H1 (cell line): ENCODE results near the gene SH2D4B. TPM values are rescaled to one million over a fixed set of nuclear protein-coding genes. Genes with fewer than 3 reads are reported as not detected.
"Not testable (repeated sequence)": the region's sequence is repeated elsewhere in the genome, so short reads cannot be mapped to it uniquely, and the experiment has no call there.

Experiments used
- CTCF ChIA-PET: fragments of 300-600 bp; sonication (Branson Sonifier 250); formaldehyde crosslinking; loops from one replicate; lab custom pipeline; 2021; ENCODE audit not compliant: partially characterized antibody; lab: Charles Lee
- POLR2A ChIA-PET: fragments of 300-600 bp; sonication (Branson Sonifier 250); formaldehyde crosslinking; loops from one replicate; lab custom pipeline; 2021; ENCODE audit warnings: inconsistent platforms; ENCODE audit not compliant: partially characterized antibody; lab: Charles Lee
- DNase-seq, 2 experiments: peaks; one replicate each; pipeline versions ENCODE4 v3.0.0 to v3.0.0-alpha.2; 2010 to 2022; ENCODE audit warnings: low spot score in 2 of 2, low read depth in 1 of 2, mixed read lengths in 1 of 2
- FAIRE-seq: peaks from 2 replicates; lab custom pipeline; 2011; peaks lifted over from hg19 to GRCh38; lab: Jason Lieb, UNC
- H2AFZ ChIP-seq: 2 replicates; pipeline ENCODE4 v1.8.1; 2012; ENCODE audit warnings: low read length, inconsistent platforms
- H2AK5ac ChIP-seq: 2 replicates; pipeline ENCODE4 v1.6.1; 2013; ENCODE audit warnings: low read depth, low read length
- H2BK120ac ChIP-seq: replicated peaks from 2 replicates; pipeline ENCODE3; 2013; ENCODE audit warnings: low read depth, low read length, inconsistent platforms
- H2BK12ac ChIP-seq: 2 replicates; pipeline ENCODE4 v1.6.1; 2013; ENCODE audit warnings: low read depth, low read length
- H2BK15ac ChIP-seq: 2 replicates; pipeline ENCODE4 v1.6.1; 2013; ENCODE audit warnings: low read length
- H2BK20ac ChIP-seq: 2 replicates; pipeline ENCODE4 v1.6.1; 2013; ENCODE audit warnings: low read length
- H2BK5ac ChIP-seq: 2 replicates; pipeline ENCODE4 v1.6.1; 2013; ENCODE audit warnings: low read depth, low read length
- H3K14ac ChIP-seq: 2 replicates; pipeline ENCODE4 v1.6.1; 2013; ENCODE audit warnings: inconsistent platforms; ENCODE audit not compliant: insufficient read length
- H3K18ac ChIP-seq: 2 replicates; pipeline ENCODE4 v1.6.1; 2013; ENCODE audit warnings: low read length; ENCODE audit errors: extremely low read depth
- H3K23ac ChIP-seq: 2 replicates; pipeline ENCODE4 v1.6.1; 2013; ENCODE audit warnings: inconsistent platforms; ENCODE audit not compliant: insufficient read length
- H3K23me2 ChIP-seq: 2 replicates; pipeline ENCODE4 v1.6.1; 2013; ENCODE audit warnings: low read depth, low read length
- H3K27ac ChIP-seq: 2 replicates; pipeline ENCODE4 v1.6.1; 2011; ENCODE audit warnings: low read depth, low read length, inconsistent platforms
- H3K27me3 ChIP-seq, 4 experiments: replicated peaks in 1 of 4; 1 replicate in 1 of 4; 2 replicates in 3 of 4; pipeline versions ENCODE4 v1.6.1 to v1.8.1; 2011 to 2013; ENCODE audit warnings: low read length in 3 of 4, mild to moderate bottlenecking in 3 of 4, inconsistent platforms in 2 of 4, mixed read lengths in 2 of 4, moderate library complexity in 1 of 4; ENCODE audit not compliant: control insufficient read depth in 3 of 4, insufficient read depth in 3 of 4; ENCODE audit errors: extremely low read depth in 1 of 4
- H3K36me3 ChIP-seq, 4 experiments: 2 replicates each; pipeline versions ENCODE4 v1.6.1 to v1.8.1; 2011 to 2013; ENCODE audit warnings: mild to moderate bottlenecking in 4 of 4, low read length in 3 of 4, moderate library complexity in 2 of 4, control low read depth in 1 of 4, inconsistent platforms in 1 of 4; ENCODE audit not compliant: insufficient read depth in 4 of 4, control insufficient read depth in 2 of 4
- H3K4ac ChIP-seq: replicated peaks from 2 replicates; pipeline ENCODE3; 2013; ENCODE audit warnings: low read length, low read depth, mixed read lengths, inconsistent platforms; ENCODE audit not compliant: insufficient read length
- H3K4me1 ChIP-seq, 4 experiments: replicated peaks in 1 of 4; 1 replicate in 1 of 4; 2 replicates in 3 of 4; pipeline versions ENCODE4 v1.6.1 to v1.8.1; 2011 to 2013; ENCODE audit warnings: low read length in 3 of 4, inconsistent platforms in 2 of 4, mixed read lengths in 1 of 4; ENCODE audit not compliant: insufficient read depth in 4 of 4, control insufficient read depth in 3 of 4
- H3K4me2 ChIP-seq, 2 experiments: 2 replicates each; pipeline versions ENCODE4 v1.6.1 to v1.8.1; 2011 to 2013; ENCODE audit warnings: low read depth in 2 of 2, low read length in 2 of 2, control low read depth in 1 of 2, inconsistent platforms in 1 of 2, mild to moderate bottlenecking in 1 of 2; ENCODE audit not compliant: insufficient read depth in 1 of 2
- H3K4me3 ChIP-seq, 4 experiments: fragments of 200-600, 300-600 bp in 1 of 4; sonication (generic), shearing (Covaris generic), sonication (Bioruptor Twin) in 1 of 4; 2 replicates each; pipeline versions ENCODE4 v1.5.1 to v1.8.1; 2011 to 2016; ENCODE audit warnings: low read length in 4 of 4, low read depth in 3 of 4, control low read depth in 2 of 4, inconsistent platforms in 2 of 4, mild to moderate bottlenecking in 2 of 4, mixed read lengths in 1 of 4, moderate library complexity in 1 of 4; ENCODE audit not compliant: insufficient read depth in 2 of 4; ENCODE audit errors: extremely low read depth in 1 of 4
- H3K56ac ChIP-seq: replicated peaks from 2 replicates; pipeline ENCODE3; 2013; ENCODE audit warnings: low read depth, mild to moderate bottlenecking, mixed read lengths, low read length, inconsistent platforms; ENCODE audit not compliant: insufficient read length
- H3K79me1 ChIP-seq: 2 replicates; pipeline ENCODE4 v1.6.1; 2013; ENCODE audit warnings: low read depth, low read length, control low read depth
- H3K79me2 ChIP-seq, 2 experiments: 2 replicates each; pipeline versions ENCODE4 v1.6.1 to v1.8.1; 2012 to 2013; ENCODE audit warnings: low read length in 2 of 2, mild to moderate bottlenecking in 2 of 2, inconsistent platforms in 1 of 2; ENCODE audit not compliant: insufficient read depth in 2 of 2, control insufficient read depth in 1 of 2
- H3K9ac ChIP-seq, 4 experiments: replicated peaks in 1 of 4; 1 replicate in 1 of 4; 2 replicates in 3 of 4; pipeline versions ENCODE4 v1.6.1 to v1.8.1; 2011 to 2013; ENCODE audit warnings: low read depth in 3 of 4, low read length in 3 of 4, control low read depth in 2 of 4, mild to moderate bottlenecking in 2 of 4, moderate library complexity in 2 of 4, inconsistent platforms in 1 of 4; ENCODE audit errors: extremely low read depth in 1 of 4
- H3K9me3 ChIP-seq, 2 experiments: 2 replicates each; pipeline versions ENCODE4 v1.6.1 to v1.8.1; 2012 to 2013; ENCODE audit warnings: mild to moderate bottlenecking in 2 of 2, moderate library complexity in 2 of 2, control low read depth in 1 of 2, inconsistent platforms in 1 of 2, low read depth in 1 of 2, low read length in 1 of 2, mixed read lengths in 1 of 2; ENCODE audit not compliant: insufficient read depth in 2 of 2
- H4K20me1 ChIP-seq, 2 experiments: replicated peaks in 1 of 2; 2 replicates each; pipeline versions ENCODE3 to v1.8.1; 2011 to 2013; ENCODE audit warnings: inconsistent platforms in 2 of 2, low read length in 2 of 2, mild to moderate bottlenecking in 1 of 2; ENCODE audit not compliant: insufficient read depth in 2 of 2, control insufficient read depth in 1 of 2
- H4K5ac ChIP-seq: 2 replicates; pipeline ENCODE4 v1.6.1; 2013; ENCODE audit warnings: low read length, low read depth, mixed read lengths, inconsistent platforms; ENCODE audit not compliant: insufficient read length
- H4K8ac ChIP-seq: 2 replicates; pipeline ENCODE4 v1.8.0; 2013; ENCODE audit warnings: mild to moderate bottlenecking, moderate library complexity, low read length, inconsistent platforms; ENCODE audit not compliant: insufficient read depth; ENCODE audit errors: extremely low read depth
- H4K91ac ChIP-seq: replicated peaks from 2 replicates; pipeline ENCODE3; 2013; ENCODE audit warnings: low read length, mixed read lengths, inconsistent platforms; ENCODE audit not compliant: insufficient read length
- WGBS, 2 experiments: shearing (Covaris generic) in 1 of 2; methylation state at CpG; one replicate each; pipeline versions ENCODE4 v1.1.6 to v1.1.7; 2013 to 2015; ENCODE audit warnings: low lambda C conversion rate in 2 of 2, mixed read lengths in 2 of 2, inconsistent platforms in 1 of 2, low coverage in 1 of 2, missing lambda C conversion rate in 1 of 2; ENCODE audit not compliant: insufficient replicate concordance in 2 of 2, insufficient coverage in 1 of 2, insufficient read length in 1 of 2; ENCODE audit errors: extremely low coverage in 1 of 2, missing lambda C conversion rate in 1 of 2; 5-methylcytosine and 5-hydroxymethylcytosine counted together
- polyA plus RNA-seq, 7 experiments: library from polyadenylated mRNA; depleted of rRNA in 3 of 7; stranded (reverse) in 5 of 7; unstranded in 2 of 7; fragments of >200 nt in 5 of 7; fragments of 200-250 nt in 2 of 7; gene quantifications; 1 replicate in 5 of 7; 2 replicates in 1 of 7; 4 replicates in 1 of 7; pipeline versions ENCODE4 v1.2.1 to v1.2.3, GENCODE V29; 2011 to 2013; ENCODE audit warnings: missing spikeins in 2 of 7, mixed read lengths in 2 of 7
- total RNA-seq: library from RNA; stranded (reverse); fragmentation: NEBNext Ultra II Directional; extraction: Animal tissue kit (Norgen Biotek cat#: 25700); gene quantifications from 2 replicates; pipeline ENCODE4 v1.2.1, GENCODE V29; 2021

The SH2D4B gene
- total and polyA plus RNA-seq, 2 of the 8 experiments (the other 6 are each of a cell fraction or from before 2014, with no cell fraction given): 0.06 to 0.13 TPM

- DNase-seq, H3K79me1 ChIP-seq, H2BK12ac ChIP-seq, H3K4ac ChIP-seq, H2BK120ac ChIP-seq, H4K5ac ChIP-seq, H2BK15ac ChIP-seq, H2BK20ac ChIP-seq, H3K79me2 ChIP-seq, POLR2A ChIA-PET, FAIRE-seq, H4K91ac ChIP-seq, H2BK5ac ChIP-seq, H4K20me1 ChIP-seq, CTCF ChIA-PET, H3K18ac ChIP-seq, H3K36me3 ChIP-seq, H3K23ac ChIP-seq, H3K4me1 ChIP-seq, H3K4me2 ChIP-seq, H3K14ac ChIP-seq, H3K56ac ChIP-seq, H2AFZ ChIP-seq, H3K27me3 ChIP-seq, H4K8ac ChIP-seq, H2AK5ac ChIP-seq, H3K27ac ChIP-seq, H3K9ac ChIP-seq, H3K4me3 ChIP-seq, H3K23me2 ChIP-seq: not testable (repeated sequence)
- no CpG with 5 or more reads among the region's 25 CpGs for WGBS, 2 experiments
- H3K9me3 ChIP-seq: peaks cover 0 to 11% of the 10 kb centered on the region in 2 experiments; a peak in 2 of 4 replicates
Measured at GRCh38 chr10:80534059-80534458, 3.6 kb upstream of the SH2D4B start.

- H2AFZ ChIP-seq, H3K4ac ChIP-seq, H3K27ac ChIP-seq, H3K36me3 ChIP-seq, H3K56ac ChIP-seq, H4K8ac ChIP-seq, H3K4me2 ChIP-seq, H2BK5ac ChIP-seq, H3K18ac ChIP-seq, H3K14ac ChIP-seq, H4K20me1 ChIP-seq, H4K5ac ChIP-seq, FAIRE-seq, H3K4me3 ChIP-seq, H3K4me1 ChIP-seq, H2BK12ac ChIP-seq, H2BK15ac ChIP-seq, DNase-seq, H3K79me1 ChIP-seq, H2AK5ac ChIP-seq, H3K79me2 ChIP-seq, H2BK20ac ChIP-seq, H2BK120ac ChIP-seq, H3K27me3 ChIP-seq, CTCF ChIA-PET, H3K9ac ChIP-seq, H3K23me2 ChIP-seq, H4K91ac ChIP-seq, H3K23ac ChIP-seq, POLR2A ChIA-PET: not testable (repeated sequence)
- peaks cover 0 to 11% of the 10 kb centered on the region in 2 experiments; a peak in 2 of 4 replicates for H3K9me3 ChIP-seq
- WGBS, 2 experiments: no CpG with 5 or more reads among the region's 30 CpGs
Measured at GRCh38 chr10:80534646-80535045, 3.1 kb upstream of the SH2D4B start.
